ENCODE measurements around the gene MAST4.

The MAST4 gene

DNA sequence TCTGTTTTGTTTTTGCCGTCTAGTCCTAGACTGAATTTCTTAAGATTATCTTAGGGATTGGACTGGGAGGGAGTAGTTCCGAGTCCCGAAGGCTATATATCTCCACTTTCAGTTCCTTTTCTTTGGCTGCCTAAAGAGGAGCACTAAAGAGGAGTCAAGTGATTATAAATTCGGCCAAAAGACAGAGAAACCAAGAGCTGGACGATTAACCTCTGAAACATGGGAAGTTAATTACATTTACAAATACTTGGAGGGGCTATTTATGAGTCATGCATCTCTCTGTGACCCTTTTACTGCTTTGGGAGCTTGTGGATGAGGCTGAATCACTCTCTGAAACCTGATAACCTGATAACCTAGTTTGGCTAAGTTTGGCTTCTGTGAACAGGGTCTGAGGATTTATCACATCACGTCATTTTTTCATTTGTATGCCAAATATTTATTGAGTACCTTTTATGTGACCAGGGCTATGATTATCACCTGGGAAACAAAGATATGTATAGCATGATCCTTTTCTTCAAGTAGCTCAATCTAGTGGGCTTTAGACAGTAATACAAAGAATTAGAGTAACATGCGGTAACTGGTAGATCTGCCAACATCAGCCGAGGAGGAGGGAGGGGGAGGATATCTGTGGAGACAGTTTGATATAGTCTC is 419.5 kb downstream of the MAST4 start:
- no peak for TF ChIP-seq CTCF (IDR thresholded peaks at IDR 0.05; ENCODE audit: low read depth, low read length)

DNA sequence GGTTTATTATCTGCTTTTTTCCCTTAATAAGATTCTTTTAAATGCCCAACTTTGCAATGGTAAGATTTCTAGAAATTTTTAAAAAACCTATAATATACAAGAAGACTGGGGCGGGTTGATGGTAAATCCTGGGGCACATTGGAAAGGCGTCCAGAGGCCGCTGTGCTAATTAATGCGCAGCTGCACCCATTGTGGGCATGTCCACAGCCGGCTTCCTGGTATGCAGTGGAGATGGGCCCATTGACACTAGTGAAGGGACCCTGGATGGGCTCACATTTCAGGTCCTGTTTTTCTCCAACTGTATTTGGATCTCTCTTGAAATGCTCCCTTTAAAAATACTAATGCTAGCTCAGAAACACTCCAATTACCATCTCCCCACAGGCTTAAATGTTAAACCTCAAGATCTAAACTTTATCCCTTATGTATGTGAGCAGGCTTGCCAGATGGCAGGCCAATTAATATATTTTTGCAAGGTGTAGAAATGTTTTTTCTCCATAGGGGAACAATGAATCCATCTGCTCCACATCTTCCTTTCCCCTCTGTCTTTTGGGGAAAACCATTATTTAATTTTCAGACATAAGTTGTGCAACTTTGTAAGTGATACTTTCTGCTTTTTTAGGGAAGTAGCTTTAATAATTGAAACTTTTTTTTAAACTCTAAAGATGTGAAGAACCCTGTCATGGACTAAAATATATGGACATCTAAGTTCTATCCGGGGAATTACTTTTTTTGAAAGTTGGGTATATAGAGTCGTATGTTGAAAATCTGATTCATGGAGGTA is 423.1 kb downstream of the MAST4 start:
- H3K4me3 ChIP-seq (ENCODE audit: low read depth, low read length): no peak overlapping the region
- no peak for TF ChIP-seq CTCF (IDR thresholded peaks at IDR 0.05; ENCODE audit: low read depth, low read length)

More for the DNA sequence above, 419.5 kb downstream of the MAST4 start:
- peak overlapping the region; percentile 51 for H3K4me3 ChIP-seq (ENCODE audit: low read depth, low read length)

- no peak overlapping the region for H3K4me3 ChIP-seq (ENCODE audit: low read depth, low read length)
- TF ChIP-seq CTCF (IDR thresholded peaks at IDR 0.05; ENCODE audit: low read depth, low read length): no peak
Measured at GRCh38 chr5:67020096-67020615, 424.0 kb downstream of the MAST4 start.

DNA sequence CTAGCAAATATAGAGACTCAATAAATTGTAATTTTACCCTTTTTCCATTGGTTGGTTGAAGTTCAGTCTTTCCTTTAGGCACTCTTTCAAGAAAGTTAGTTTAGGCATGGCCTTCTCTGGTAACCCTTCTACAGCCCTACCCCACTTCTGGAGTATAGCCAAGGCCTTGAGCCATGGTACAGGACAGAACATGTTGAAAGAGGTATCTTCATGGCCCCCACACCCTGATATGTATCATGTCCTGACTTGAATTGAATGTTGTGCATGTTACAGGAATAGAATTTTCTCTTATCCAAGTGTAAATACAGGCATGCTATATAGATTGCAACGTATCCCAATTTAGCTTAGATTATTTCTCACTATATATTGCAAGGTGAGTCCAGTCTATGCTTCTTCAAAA is 424.8 kb downstream of the MAST4 start:
- H3K4me3 ChIP-seq (ENCODE audit: low read depth, low read length): no peak overlapping the region
- no peak for TF ChIP-seq CTCF (IDR thresholded peaks at IDR 0.05; ENCODE audit: low read depth, low read length)

GRCh38 chr5:67021521-67021920 is 425.3 kb downstream of the MAST4 start:
- no peak for TF ChIP-seq CTCF (IDR thresholded peaks at IDR 0.05; ENCODE audit: low read depth, low read length)
- no peak overlapping the region for H3K4me3 ChIP-seq (ENCODE audit: low read depth, low read length)

DNA sequence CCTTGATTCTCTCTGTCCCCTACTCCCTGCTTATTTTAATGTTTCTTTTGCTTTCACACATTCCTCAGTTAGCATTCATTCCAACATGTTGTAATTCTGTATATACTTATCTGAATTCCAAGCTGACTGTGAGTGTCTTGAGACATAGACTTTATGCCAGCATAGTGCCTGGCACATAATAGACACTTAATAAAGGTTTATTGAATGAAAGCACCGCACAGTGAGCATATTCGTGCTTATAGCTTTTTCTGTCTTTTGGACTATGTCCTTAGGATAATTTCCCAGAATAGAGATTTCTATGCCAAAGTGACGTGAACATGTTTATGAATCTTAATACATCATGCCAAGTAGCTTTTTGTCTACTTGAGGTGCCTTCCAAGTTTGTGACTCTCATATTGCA is 425.8 kb downstream of the MAST4 start:
- TF ChIP-seq CTCF (IDR thresholded peaks at IDR 0.05; ENCODE audit: low read depth, low read length): no peak
- H3K4me3 ChIP-seq (ENCODE audit: low read depth, low read length): no peak overlapping the region

- no peak for TF ChIP-seq CTCF (IDR thresholded peaks at IDR 0.05; ENCODE audit: low read depth, low read length)
- no peak overlapping the region for H3K4me3 ChIP-seq (ENCODE audit: low read depth, low read length)
Measured at GRCh38 chr5:67025457-67025856, 429.3 kb downstream of the MAST4 start.

All from WI38 (cell line).